ENCODE results near the gene RBMS1. TPM values are rescaled to one million over a fixed set of nuclear protein-coding genes. Genes with fewer than 3 reads are reported as not detected.

Gene RBMS1
- total and polyA plus RNA-seq, 2 of the 13 experiments (the other 11 are each of a cell fraction or from before 2014, with no cell fraction given): 55.5 to 110 TPM

- TF ChIP-seq KDM2A (CRISPR knock-in tag; IDR thresholded peaks at IDR 0.05; ENCODE audit: borderline replicate concordance, low read depth): no peak
- TF ChIP-seq ZNF354B (CRISPR knock-in tag; IDR thresholded peaks at IDR 0.05): no peak
- TF ChIP-seq HNRNPUL1 (IDR thresholded peaks at IDR 0.05; ENCODE audit: low read depth, low read length): no peak
- TF ChIP-seq ZFP82 (CRISPR knock-in tag; IDR thresholded peaks at IDR 0.05; ENCODE audit: borderline replicate concordance): no peak
- no peak for TF ChIP-seq CBX1 (IDR thresholded peaks at IDR 0.05; ENCODE audit: low read depth)
- TF ChIP-seq SKIL (CRISPR knock-in tag; IDR thresholded peaks at IDR 0.05; ENCODE audit: borderline replicate concordance): no peak
- no peak for TF ChIP-seq STAT6 (CRISPR knock-in tag; IDR thresholded peaks at IDR 0.05; ENCODE audit: borderline replicate concordance)
- TF ChIP-seq MED8 (CRISPR knock-in tag; IDR thresholded peaks at IDR 0.05; ENCODE audit: insufficient replicate concordance): no peak
- TF ChIP-seq ZNF274 (CRISPR knock-in tag; IDR thresholded peaks at IDR 0.05): no peak
- TF ChIP-seq ZNF776 (CRISPR knock-in tag; IDR thresholded peaks at IDR 0.05): peak; percentile 71; the same call in 1 of the 2 replicates
- TF ChIP-seq MXI1 (IDR thresholded peaks at IDR 0.05; ENCODE audit: borderline replicate concordance, low read depth, low read length): 0 out of 3 replicates have a peak, but pooled peaks have one; percentile 20
- no peak for TF ChIP-seq NFIB (CRISPR knock-in tag; IDR thresholded peaks at IDR 0.05; ENCODE audit: borderline replicate concordance)
- no peak for TF ChIP-seq AKAP8 (CRISPR knock-in tag; IDR thresholded peaks at IDR 0.05)
- TF ChIP-seq ZNF562 (CRISPR knock-in tag; IDR thresholded peaks at IDR 0.05; ENCODE audit: borderline replicate concordance): no peak
- no peak for TF ChIP-seq KDM1A (CRISPR knock-in tag; IDR thresholded peaks at IDR 0.05)
- 0 out of 2 replicates have a peak, but pooled peaks have one; percentile 18 for TF ChIP-seq ZNF205 (CRISPR knock-in tag; IDR thresholded peaks at IDR 0.05)
- TF ChIP-seq MAF1 (CRISPR knock-in tag; IDR thresholded peaks at IDR 0.05; ENCODE audit: borderline replicate concordance): no peak
- TF ChIP-seq CERS6 (CRISPR knock-in tag; IDR thresholded peaks at IDR 0.05): no peak
- TF ChIP-seq ZNF235 (CRISPR knock-in tag; IDR thresholded peaks at IDR 0.05; ENCODE audit: borderline replicate concordance): no peak
- TF ChIP-seq RXRA (CRISPR knock-in tag; IDR thresholded peaks at IDR 0.05): peak; percentile 25; the same call in 1 of the 2 replicates
- TF ChIP-seq MAFK (conservative IDR thresholded peaks at IDR 0.05 in 1 of 2, IDR thresholded peaks at IDR 0.05 in 1 of 2; ENCODE audit: low read length in 2 of 2): no peak
- no peak for TF ChIP-seq HIC2 (CRISPR knock-in tag; IDR thresholded peaks at IDR 0.05; ENCODE audit: low read depth)
Observed at GRCh38 chr2:160407393-160408172, 86.0 kb downstream of the RBMS1 start (continued).

Measured in HepG2 (cell line).